ENCODE results near the gene P3H2.

P3H2 gene

GRCh38 chr3:189947948-189948723 lies 172.6 kb downstream of the P3H2 start:
- Histone ChIP-seq H3K36me3 (ENCODE audit: insufficient read depth, low read length) (no peaks in the 10 kb centered on the region), H3K9me3 (ENCODE audit: control insufficient read depth, insufficient read depth, low read length) (no peaks in the 10 kb centered on the region), H3K9ac (ENCODE audit: low read depth, low read length) (no peak overlapping the region), H3K4me1 (ENCODE audit: insufficient read depth, low read length) (no peaks in the 10 kb centered on the region)

GRCh38 chr3:189947068-189947467 lies 173.6 kb downstream of the P3H2 start:
- H3K4me1 ChIP-seq (ENCODE audit: insufficient read depth, low read length), result no peaks in the 10 kb centered on the region
- no peak overlapping the region for H3K9ac ChIP-seq (ENCODE audit: low read depth, low read length)
- no peaks in the 10 kb centered on the region for H3K9me3 ChIP-seq (ENCODE audit: control insufficient read depth, insufficient read depth, low read length)
- H3K36me3 ChIP-seq (ENCODE audit: insufficient read depth, low read length), result no peaks in the 10 kb centered on the region

DNA sequence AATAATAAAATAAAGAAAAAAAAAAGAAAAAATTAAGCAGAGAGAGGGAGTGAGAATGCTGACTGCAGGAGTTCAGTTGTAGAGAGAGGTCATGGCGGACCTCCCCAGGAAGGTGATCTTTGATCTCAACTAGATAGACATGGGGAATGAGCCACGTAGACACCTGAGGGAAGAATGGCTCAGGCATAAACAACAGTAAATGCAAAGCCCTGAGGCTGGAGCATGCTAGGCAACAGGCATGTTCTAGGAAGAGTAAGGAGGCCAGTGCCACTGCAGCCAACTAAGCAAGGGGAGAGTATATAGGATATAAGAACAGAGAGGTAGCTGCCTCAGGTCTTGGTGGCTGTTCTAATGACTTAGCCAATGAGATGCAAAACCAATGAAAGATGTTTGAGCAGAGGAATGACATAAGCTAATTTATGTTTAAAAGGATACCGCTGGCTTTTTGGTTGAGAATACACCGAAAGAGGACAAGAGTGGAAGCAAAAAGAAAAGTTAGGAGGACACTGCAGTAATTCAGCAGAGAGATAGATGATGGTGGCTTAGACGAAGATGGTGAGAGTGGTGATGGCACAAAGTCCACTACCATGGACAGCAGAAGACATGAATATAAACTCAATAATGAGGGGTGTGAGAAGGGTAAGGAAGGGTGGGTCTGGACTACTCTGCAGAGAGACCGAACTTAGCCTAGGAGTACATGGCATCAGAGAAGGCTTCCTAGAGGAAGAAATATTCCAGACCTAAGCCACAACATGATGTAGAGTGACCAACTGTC lies 174.6 kb downstream of the P3H2 start:
- Histone ChIP-seq H3K9me3 (ENCODE audit: control insufficient read depth, insufficient read depth, low read length) (no peaks in the 10 kb centered on the region), H3K4me1 (ENCODE audit: insufficient read depth, low read length) (peaks cover 6% of the 10 kb centered on the region; the same call in 1 of the 2 replicates)

GRCh38 chr3:189944285-189945145 lies 176.2 kb downstream of the P3H2 start:
- Histone ChIP-seq H3K9ac (ENCODE audit: low read depth, low read length) (no peak overlapping the region), H3K4me1 (ENCODE audit: insufficient read depth, low read length) (peaks cover 6% of the 10 kb centered on the region; the same call in 1 of the 2 replicates), H3K36me3 (ENCODE audit: insufficient read depth, low read length) (no peaks in the 10 kb centered on the region), H3K9me3 (ENCODE audit: control insufficient read depth, insufficient read depth, low read length) (no peaks in the 10 kb centered on the region)

More for the DNA sequence above, 174.6 kb downstream of the P3H2 start:
- no peaks in the 10 kb centered on the region for H3K36me3 ChIP-seq (ENCODE audit: insufficient read depth, low read length)
- H3K9ac ChIP-seq (ENCODE audit: low read depth, low read length), result no peak overlapping the region

DNA sequence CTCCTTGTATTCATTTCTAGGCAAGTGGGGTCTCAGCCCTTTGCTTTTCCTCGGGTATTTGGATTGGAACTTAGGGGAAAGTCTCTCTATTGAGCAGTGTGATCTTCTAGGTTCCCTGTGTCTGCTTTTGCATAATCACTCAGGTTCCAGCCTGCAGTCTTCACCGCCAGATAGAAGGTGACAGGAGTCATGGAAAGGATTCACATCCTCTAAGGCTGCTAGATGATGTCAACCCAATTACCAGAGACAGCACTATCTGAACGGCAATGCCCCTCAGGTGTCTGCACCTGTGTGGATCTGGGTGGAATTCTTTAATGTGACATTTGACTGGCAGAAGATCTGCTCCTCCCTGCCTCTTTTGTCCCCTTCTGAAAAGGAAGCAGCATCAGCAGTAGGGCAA lies 177.7 kb downstream of the P3H2 start:
- Histone ChIP-seq H3K9me3 (ENCODE audit: control insufficient read depth, insufficient read depth, low read length) (no peaks in the 10 kb centered on the region), H3K4me1 (ENCODE audit: insufficient read depth, low read length) (peaks cover 8% of the 10 kb centered on the region; the same call in 1 of the 2 replicates), H3K36me3 (ENCODE audit: insufficient read depth, low read length) (no peaks in the 10 kb centered on the region), H3K9ac (ENCODE audit: low read depth, low read length) (no peak overlapping the region)

- no peaks in the 10 kb centered on the region for H3K9me3 ChIP-seq (ENCODE audit: control insufficient read depth, insufficient read depth, low read length)
- H3K4me1 ChIP-seq (ENCODE audit: insufficient read depth, low read length), result peaks cover 8% of the 10 kb centered on the region; the same call in 1 of the 2 replicates
- no peaks in the 10 kb centered on the region for H3K36me3 ChIP-seq (ENCODE audit: insufficient read depth, low read length)
- no peak overlapping the region for H3K9ac ChIP-seq (ENCODE audit: low read depth, low read length)
Observed at GRCh38 chr3:189941679-189942078, 179.0 kb downstream of the P3H2 start.

DNA sequence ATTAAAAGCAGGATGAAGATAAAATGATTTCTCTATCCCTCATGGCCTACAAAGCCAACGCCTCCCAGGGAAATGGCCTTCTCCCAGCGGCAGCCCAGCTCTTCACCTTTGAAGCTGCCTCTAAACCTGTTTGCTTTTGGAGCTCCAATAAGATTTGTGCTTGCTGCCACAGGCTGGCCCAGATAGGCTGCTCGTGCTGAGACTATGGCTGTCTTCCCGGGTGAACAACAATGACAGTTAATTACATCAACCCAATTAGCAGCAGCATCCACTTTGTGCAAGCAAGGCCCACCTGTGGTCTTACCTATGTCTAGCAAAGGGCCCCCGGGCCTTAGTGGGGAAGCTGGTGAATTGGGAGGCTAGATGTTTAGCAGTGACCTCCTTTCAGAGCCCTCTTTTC lies 179.6 kb downstream of the P3H2 start:
- no peak overlapping the region for H3K9ac ChIP-seq (ENCODE audit: low read depth, low read length)
- peaks cover 8% of the 10 kb centered on the region; the same call in 1 of the 2 replicates for H3K4me1 ChIP-seq (ENCODE audit: insufficient read depth, low read length)
- H3K9me3 ChIP-seq (ENCODE audit: control insufficient read depth, insufficient read depth, low read length), result no peaks in the 10 kb centered on the region
- no peaks in the 10 kb centered on the region for H3K36me3 ChIP-seq (ENCODE audit: insufficient read depth, low read length)

- Histone ChIP-seq H3K36me3 (ENCODE audit: insufficient read depth, low read length) (no peaks in the 10 kb centered on the region), H3K4me1 (ENCODE audit: insufficient read depth, low read length) (peaks cover 8% of the 10 kb centered on the region; the same call in 1 of the 2 replicates)
Observed at GRCh38 chr3:189937302-189938127, 183.2 kb downstream of the P3H2 start.

DNA sequence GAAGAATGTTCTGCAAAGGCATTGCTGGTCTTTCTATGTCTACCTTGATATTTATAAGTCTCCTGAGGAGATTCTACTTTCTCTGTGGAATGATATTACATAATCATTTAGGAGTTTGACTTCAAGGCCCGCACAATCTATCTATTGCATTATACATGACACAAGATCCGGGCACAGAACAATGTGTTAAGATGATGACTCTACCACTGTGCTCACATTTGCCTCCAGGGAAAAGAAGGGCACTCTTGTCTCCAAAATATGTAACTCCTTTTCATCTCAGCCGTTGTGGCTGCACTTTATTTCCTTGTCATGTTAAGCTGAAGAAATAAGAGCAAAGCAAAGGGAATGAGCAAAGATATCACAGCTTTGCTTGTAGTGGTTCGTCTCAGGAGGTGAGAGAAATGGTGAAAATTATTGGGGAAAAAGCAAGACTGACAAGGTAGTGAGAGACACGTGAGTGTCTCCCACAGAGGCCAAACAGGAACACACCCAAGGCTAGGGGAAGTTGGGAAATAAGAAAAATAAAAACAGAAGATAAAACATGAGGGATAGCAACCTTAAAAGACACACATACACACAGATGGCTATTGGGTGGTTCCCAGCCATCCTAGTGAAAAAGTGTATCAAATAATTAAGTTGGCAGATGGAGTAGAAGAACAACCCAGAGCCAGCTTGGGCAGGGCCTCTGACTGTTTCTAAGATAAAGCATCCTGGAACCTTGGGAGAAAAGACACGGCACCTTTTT lies 184.3 kb downstream of the P3H2 start:
- Histone ChIP-seq H3K36me3 (ENCODE audit: insufficient read depth, low read length) (no peaks in the 10 kb centered on the region), H3K9ac (ENCODE audit: low read depth, low read length) (no peak overlapping the region), H3K4me1 (ENCODE audit: insufficient read depth, low read length) (peaks cover 5% of the 10 kb centered on the region; the same call in 1 of the 2 replicates), H3K9me3 (ENCODE audit: control insufficient read depth, insufficient read depth, low read length) (no peaks in the 10 kb centered on the region)

More at GRCh38 chr3:189937302-189938127, 183.2 kb downstream of the P3H2 start:
- H3K9me3 ChIP-seq (ENCODE audit: control insufficient read depth, insufficient read depth, low read length), result no peaks in the 10 kb centered on the region
- no peak overlapping the region for H3K9ac ChIP-seq (ENCODE audit: low read depth, low read length)

- Histone ChIP-seq H3K9me3 (ENCODE audit: control insufficient read depth, insufficient read depth, low read length) (no peaks in the 10 kb centered on the region), H3K9ac (ENCODE audit: low read depth, low read length) (no peak overlapping the region), H3K4me1 (ENCODE audit: insufficient read depth, low read length) (peaks cover 10% of the 10 kb centered on the region), H3K36me3 (ENCODE audit: insufficient read depth, low read length) (no peaks in the 10 kb centered on the region)
Observed at GRCh38 chr3:189927975-189928895, 192.5 kb downstream of the P3H2 start.

DNA sequence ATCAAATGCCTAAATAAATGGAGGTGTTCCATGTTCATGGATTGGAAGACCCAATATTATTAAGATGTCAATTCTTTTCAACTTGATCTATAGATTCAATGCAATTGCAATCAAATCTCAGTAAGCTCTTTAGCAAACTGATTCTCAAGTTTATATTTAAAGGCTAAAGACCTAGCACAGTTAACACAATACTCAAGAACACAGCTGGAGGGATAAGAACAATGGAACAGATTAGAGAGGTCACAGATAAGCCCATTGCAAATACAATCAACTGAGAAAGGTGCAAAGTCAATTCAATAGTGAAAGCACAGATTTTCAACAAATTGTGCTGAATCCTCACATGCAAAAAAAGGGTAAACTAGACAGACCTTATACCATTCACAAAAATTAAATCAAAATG lies 198.9 kb downstream of the P3H2 start:
- peaks cover 7% of the 10 kb centered on the region; the same call in 1 of the 2 replicates for H3K4me1 ChIP-seq (ENCODE audit: insufficient read depth, low read length)
- H3K9me3 ChIP-seq (ENCODE audit: control insufficient read depth, insufficient read depth, low read length), result no peaks in the 10 kb centered on the region
- H3K36me3 ChIP-seq (ENCODE audit: insufficient read depth, low read length), result no peaks in the 10 kb centered on the region
- no peak overlapping the region for H3K9ac ChIP-seq (ENCODE audit: low read depth, low read length)

DNA sequence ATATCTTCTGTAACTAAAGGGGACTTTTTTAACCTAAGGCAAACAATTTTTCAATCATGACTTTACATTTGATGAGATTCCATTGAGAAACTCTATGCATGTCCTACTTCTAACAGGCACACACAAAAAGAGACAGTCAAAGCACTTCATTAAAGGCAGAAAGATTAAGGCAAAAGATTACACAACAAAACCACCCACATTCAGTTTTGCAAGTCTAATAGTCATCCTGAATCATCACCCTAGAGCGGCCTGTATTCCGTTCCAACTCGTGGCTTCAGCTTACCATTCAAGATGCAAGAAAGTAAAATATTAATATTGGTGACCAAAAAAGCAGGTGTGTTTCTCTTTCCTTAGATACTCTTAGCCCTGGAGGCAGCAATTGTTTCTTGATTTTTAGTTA lies 205.9 kb downstream of the P3H2 start:
- peaks cover 11% of the 10 kb centered on the region; the same call in 1 of the 2 replicates for H3K4me1 ChIP-seq (ENCODE audit: insufficient read depth, low read length)
- H3K9ac ChIP-seq (ENCODE audit: low read depth, low read length), result no peak overlapping the region
- H3K9me3 ChIP-seq (ENCODE audit: control insufficient read depth, insufficient read depth, low read length), result no peaks in the 10 kb centered on the region
- no peaks in the 10 kb centered on the region for H3K36me3 ChIP-seq (ENCODE audit: insufficient read depth, low read length)
